A673 (cell line): ENCODE measurements around the gene MVP.

Source experiments
- EZH2 ChIP-seq: fragments of 200-600 bp; sonication (generic); IDR thresholded peaks from 2 replicates; pipeline ENCODE4 v1.6.1; 2017; ENCODE audit warnings: borderline replicate concordance, low read depth, mild to moderate bottlenecking, mixed read lengths, antibody characterized with exemption, low read length; ENCODE audit not compliant: poor library complexity, severe bottlenecking
- TF ChIP-seq, protein P1 (sequence below): fragments of 300-800, 200-600 bp; sonication (generic); conservative IDR thresholded peaks from 2 replicates; pipeline ENCODE4 v1.5.1; 2017; ENCODE audit warnings: low read depth, mild to moderate bottlenecking, antibody characterized with exemption, low read length, moderate library complexity, mixed read lengths

DNA sequence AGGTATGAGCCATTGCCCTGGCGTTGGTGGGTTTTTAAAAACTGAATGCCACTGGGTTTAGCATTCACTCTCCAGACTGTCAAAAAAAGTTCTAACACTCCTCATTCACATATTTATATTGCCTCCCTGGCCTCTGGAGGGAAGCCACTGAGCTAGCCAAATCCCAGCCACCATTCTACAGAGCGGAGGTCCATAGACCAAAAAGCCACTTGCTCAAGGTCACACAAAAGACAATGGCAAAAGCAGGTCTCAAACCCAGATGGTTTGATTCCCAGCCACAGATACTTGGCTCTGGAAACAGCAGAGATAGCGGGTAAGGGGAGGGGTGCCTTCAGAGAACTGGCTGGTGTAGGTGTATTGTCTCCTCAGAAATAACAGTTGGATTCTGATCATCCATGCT is 60.8 kb downstream of the MVP start:
- TF ChIP-seq, protein P1, sequence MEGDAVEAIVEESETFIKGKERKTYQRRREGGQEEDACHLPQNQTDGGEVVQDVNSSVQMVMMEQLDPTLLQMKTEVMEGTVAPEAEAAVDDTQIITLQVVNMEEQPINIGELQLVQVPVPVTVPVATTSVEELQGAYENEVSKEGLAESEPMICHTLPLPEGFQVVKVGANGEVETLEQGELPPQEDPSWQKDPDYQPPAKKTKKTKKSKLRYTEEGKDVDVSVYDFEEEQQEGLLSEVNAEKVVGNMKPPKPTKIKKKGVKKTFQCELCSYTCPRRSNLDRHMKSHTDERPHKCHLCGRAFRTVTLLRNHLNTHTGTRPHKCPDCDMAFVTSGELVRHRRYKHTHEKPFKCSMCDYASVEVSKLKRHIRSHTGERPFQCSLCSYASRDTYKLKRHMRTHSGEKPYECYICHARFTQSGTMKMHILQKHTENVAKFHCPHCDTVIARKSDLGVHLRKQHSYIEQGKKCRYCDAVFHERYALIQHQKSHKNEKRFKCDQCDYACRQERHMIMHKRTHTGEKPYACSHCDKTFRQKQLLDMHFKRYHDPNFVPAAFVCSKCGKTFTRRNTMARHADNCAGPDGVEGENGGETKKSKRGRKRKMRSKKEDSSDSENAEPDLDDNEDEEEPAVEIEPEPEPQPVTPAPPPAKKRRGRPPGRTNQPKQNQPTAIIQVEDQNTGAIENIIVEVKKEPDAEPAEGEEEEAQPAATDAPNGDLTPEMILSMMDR: no peak
- TF ChIP-seq EZH2: no peak
